ENCODE data around the gene P4HTM. TPM values are rescaled to one million over a fixed set of nuclear protein-coding genes. Genes with fewer than 3 reads are reported as not detected.
A peak's percentile ranks its signal among the peaks of the same experiment; 100 is the strongest.

Gene P4HTM
- total RNA-seq, 1 experiment from 2014 or later = 0.36 TPM

- peak; percentile 96 to 97 for DNase-seq
- peaks cover 28% of the 10 kb centered on the region for H3K36me3 ChIP-seq
Measured at GRCh38 chr3:49021813-49022687, 32.0 kb downstream of the P4HTM start, which contains the start of gene NDUFAF3. NDUFAF3 (plus strand) TSS chr3:49022121; CDS start chr3:49022145, 24 bp downstream.

GRCh38 chr3:49022688-49023171 lies 32.7 kb downstream of the P4HTM start:
- no peak for DNase-seq
- H3K36me3 ChIP-seq = peaks cover 35% of the 10 kb centered on the region
- H3K27me3 ChIP-seq = no peaks in the 10 kb centered on the region
- peak overlapping the region; percentile 82 for H3K27ac ChIP-seq
- H3K4me1 ChIP-seq = peaks cover 3% of the 10 kb centered on the region; the same call in 1 of the 2 replicates
- H3K4me3 ChIP-seq = peak overlapping the region; percentile 90
- H3K9me3 ChIP-seq (replicated peaks) = no peaks in the 10 kb centered on the region

More at GRCh38 chr3:49021813-49022687, 32.0 kb downstream of the P4HTM start, which contains the start of gene NDUFAF3:
- no peaks in the 10 kb centered on the region for H3K9me3 ChIP-seq (replicated peaks)
- H3K4me3 ChIP-seq = peak within 1 kb of the TSS; percentile 90
- peak within 1 kb of the TSS; percentile 82 for H3K27ac ChIP-seq
- H3K27me3 ChIP-seq = no peaks in the 10 kb centered on the region
- H3K4me1 ChIP-seq = peaks cover 6% of the 10 kb centered on the region; the same call in 1 of the 2 replicates

GRCh38 chr3:49023775-49024174 lies 33.7 kb downstream of the P4HTM start:
- peaks cover 37% of the 10 kb centered on the region for H3K36me3 ChIP-seq
- H3K4me1 ChIP-seq = peaks cover 8% of the 10 kb centered on the region
- no peak overlapping the region for H3K4me3 ChIP-seq

GRCh38 chr3:49024449-49024848 lies 34.4 kb downstream of the P4HTM start:
- Histone ChIP-seq H3K9me3 (replicated peaks) (no peaks in the 10 kb centered on the region), H3K4me3 (no peak overlapping the region), H3K27ac (no peak overlapping the region), H3K27me3 (no peaks in the 10 kb centered on the region), H3K36me3 (peaks cover 37% of the 10 kb centered on the region), H3K4me1 (peaks cover 8% of the 10 kb centered on the region)
- DNase-seq = no peak

More at GRCh38 chr3:49023775-49024174, 33.7 kb downstream of the P4HTM start:
- Histone ChIP-seq H3K27me3 (no peaks in the 10 kb centered on the region), H3K27ac (no peak overlapping the region), H3K9me3 (replicated peaks) (no peaks in the 10 kb centered on the region)
- DNase-seq = no peak

DNA sequence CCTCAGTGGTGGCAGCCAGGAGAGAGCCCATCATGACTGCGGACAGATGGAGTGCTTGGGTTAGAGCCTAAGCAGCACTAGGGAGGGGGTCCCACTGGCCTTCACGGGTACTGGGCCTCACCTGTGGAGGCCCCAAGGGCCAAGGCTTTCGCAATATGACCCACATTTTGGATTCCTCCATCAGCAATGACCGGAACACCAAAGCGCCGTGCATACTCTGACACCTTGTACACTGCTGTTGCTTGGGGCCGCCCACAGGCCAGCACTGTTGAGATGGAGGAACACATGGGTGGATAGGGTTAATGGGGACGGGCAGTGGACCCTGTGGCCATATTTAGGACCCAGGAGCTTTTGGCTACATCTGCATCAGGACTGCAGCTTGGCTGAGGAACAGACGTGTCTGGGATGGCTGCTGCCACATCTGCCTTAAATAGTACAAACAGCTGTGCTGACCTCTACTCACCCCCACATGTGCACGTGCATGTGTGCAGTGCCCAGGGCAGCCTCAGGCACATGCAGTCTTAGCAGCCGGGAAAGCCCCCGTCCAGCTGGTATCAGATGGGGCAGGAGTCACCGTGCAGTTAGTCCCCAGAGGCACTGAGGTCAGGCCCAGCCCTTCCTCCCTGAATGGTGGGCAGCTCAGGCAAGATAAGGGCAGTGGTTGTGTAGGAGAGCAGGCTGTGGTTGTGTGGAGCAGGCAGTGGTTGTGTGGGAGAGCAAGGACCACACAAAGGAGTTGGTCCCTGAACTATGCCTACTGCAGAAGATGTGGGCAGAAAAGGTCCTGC lies 35.2 kb downstream of the P4HTM start:
- Histone ChIP-seq H3K4me1 (peaks cover 8% of the 10 kb centered on the region), H3K4me3 (no peak overlapping the region), H3K27me3 (no peaks in the 10 kb centered on the region), H3K36me3 (peaks cover 37% of the 10 kb centered on the region), H3K9me3 (replicated peaks) (no peaks in the 10 kb centered on the region), H3K27ac (no peak overlapping the region)
- DNase-seq = no peak

- Histone ChIP-seq H3K36me3 (peaks cover 37% of the 10 kb centered on the region), H3K27me3 (no peaks in the 10 kb centered on the region), H3K4me1 (peaks cover 8% of the 10 kb centered on the region), H3K27ac (no peak overlapping the region), H3K4me3 (no peak overlapping the region), H3K9me3 (replicated peaks) (no peaks in the 10 kb centered on the region)
- no peak for DNase-seq
Measured at GRCh38 chr3:49025793-49026520, 35.9 kb downstream of the P4HTM start.

DNA sequence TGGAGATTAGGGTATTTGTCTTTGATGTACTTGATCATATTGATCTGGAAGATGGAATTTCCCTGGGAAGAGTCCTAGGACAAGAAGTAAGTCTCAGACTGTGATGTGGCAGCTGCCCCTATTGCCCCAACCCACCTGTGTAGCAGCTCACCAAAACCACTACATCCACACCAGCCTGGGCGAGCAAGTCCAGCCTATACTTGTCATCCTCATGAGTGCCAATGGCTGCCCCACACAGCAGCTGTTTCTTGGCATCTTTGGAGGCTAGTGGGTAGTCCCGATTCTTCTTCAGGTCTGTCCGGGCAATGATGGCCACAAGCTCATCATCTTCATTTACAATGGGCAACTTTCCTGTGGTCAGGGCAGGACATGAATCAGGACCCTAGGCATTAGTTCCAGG lies 36.5 kb downstream of the P4HTM start:
- peaks cover 8% of the 10 kb centered on the region for H3K4me1 ChIP-seq
- peaks cover 41% of the 10 kb centered on the region for H3K36me3 ChIP-seq
- no peak overlapping the region for H3K4me3 ChIP-seq
- H3K9me3 ChIP-seq (replicated peaks) = no peaks in the 10 kb centered on the region
- H3K27ac ChIP-seq = no peak overlapping the region
- no peaks in the 10 kb centered on the region for H3K27me3 ChIP-seq
- DNase-seq = no peak

- no peak for DNase-seq
- Histone ChIP-seq H3K36me3 (peaks cover 51% of the 10 kb centered on the region), H3K4me1 (peaks cover 8% of the 10 kb centered on the region), H3K4me3 (no peak overlapping the region), H3K9me3 (replicated peaks) (no peaks in the 10 kb centered on the region), H3K27me3 (no peaks in the 10 kb centered on the region), H3K27ac (no peak overlapping the region)
Measured at GRCh38 chr3:49027634-49028033, 37.6 kb downstream of the P4HTM start.

DNA sequence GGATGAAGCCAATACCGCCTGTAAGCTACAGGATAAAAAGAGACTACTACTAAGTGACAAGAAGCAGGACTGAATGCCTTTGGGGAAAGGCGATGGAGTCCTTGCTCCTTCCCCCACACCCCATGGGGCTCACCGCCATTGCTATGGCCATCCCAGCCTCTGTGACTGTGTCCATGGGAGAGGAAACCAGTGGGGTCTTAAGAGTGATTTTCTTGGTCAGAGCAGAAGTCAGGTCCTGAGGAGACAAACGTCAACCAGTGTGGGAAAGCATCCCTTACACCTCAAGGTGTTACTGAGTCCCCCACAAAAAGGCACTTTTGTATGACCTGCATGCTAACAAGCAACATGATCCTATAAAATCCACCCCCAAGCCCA lies 38.2 kb downstream of the P4HTM start:
- Histone ChIP-seq H3K27me3 (no peaks in the 10 kb centered on the region), H3K4me1 (peaks cover 6% of the 10 kb centered on the region), H3K9me3 (replicated peaks) (no peaks in the 10 kb centered on the region), H3K4me3 (peak overlapping the region; percentile 66), H3K36me3 (peaks cover 53% of the 10 kb centered on the region), H3K27ac (no peak overlapping the region; the same call in 1 of the 2 replicates)
- DNase-seq = no peak

GRCh38 chr3:49028673-49029562 lies 38.9 kb downstream of the P4HTM start, which contains the start of gene IMPDH2:
IMPDH2 (minus strand) TSS chr3:49029398; CDS start chr3:49029350, 48 bp downstream.
- peak; percentile 87 to 92 for DNase-seq
- Histone ChIP-seq H3K9me3 (replicated peaks) (no peaks in the 10 kb centered on the region), H3K27me3 (no peaks in the 10 kb centered on the region), H3K36me3 (peaks cover 53% of the 10 kb centered on the region), H3K4me1 (peaks cover 6% of the 10 kb centered on the region), H3K4me3 (peak within 1 kb of the TSS; percentile 66), H3K27ac (peak within 1 kb of the TSS; percentile 60)

- H3K36me3 ChIP-seq = peaks cover 56% of the 10 kb centered on the region
Measured at GRCh38 chr3:49029563-49029884, 39.5 kb downstream of the P4HTM start.

GRCh38 chr3:49030321-49030720 lies 40.3 kb downstream of the P4HTM start:
- Histone ChIP-seq H3K4me1 (peaks cover 6% of the 10 kb centered on the region), H3K4me3 (no peak overlapping the region), H3K27me3 (no peaks in the 10 kb centered on the region), H3K27ac (no peak overlapping the region), H3K9me3 (replicated peaks) (no peaks in the 10 kb centered on the region), H3K36me3 (peaks cover 56% of the 10 kb centered on the region)
- no peak for DNase-seq

More at GRCh38 chr3:49029563-49029884, 39.5 kb downstream of the P4HTM start:
- Histone ChIP-seq H3K27ac (no peak overlapping the region), H3K4me1 (peaks cover 6% of the 10 kb centered on the region), H3K9me3 (replicated peaks) (no peaks in the 10 kb centered on the region), H3K4me3 (peak overlapping the region; percentile 66), H3K27me3 (no peaks in the 10 kb centered on the region)
- no peak for DNase-seq

DNA sequence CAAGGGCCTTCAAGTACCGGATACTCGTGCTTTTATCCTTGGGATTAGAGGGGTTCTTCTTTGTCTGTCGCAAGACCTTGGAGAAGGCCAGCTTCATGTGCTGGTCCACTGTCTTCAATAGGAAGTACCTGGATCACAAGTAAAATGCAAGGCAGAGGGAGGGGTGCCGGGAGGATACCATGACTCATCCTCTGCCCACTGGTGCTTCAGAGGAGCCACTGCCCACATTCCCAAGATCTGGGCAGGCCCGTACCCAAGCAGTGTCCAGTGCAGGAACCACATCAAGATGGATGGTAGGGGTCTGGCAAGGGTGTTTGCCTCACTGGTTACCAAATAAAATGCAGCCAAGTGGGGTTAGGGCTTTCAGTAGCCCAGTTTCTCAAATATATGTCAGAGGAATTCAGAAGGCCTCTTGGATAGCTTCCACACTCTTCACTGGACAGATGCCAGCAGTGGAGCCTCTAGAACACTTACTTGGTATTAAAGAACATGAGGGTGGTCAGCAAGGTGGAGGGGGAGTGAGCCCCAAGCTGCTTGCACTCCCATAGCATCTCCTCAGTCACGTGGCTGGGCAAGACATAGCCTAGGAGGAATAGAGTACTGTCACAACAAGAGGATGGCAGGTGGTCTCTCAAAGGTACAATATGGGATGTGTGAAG lies 42.7 kb downstream of the P4HTM start:
- no peak overlapping the region for H3K27ac ChIP-seq
- DNase-seq = no peak
- H3K27me3 ChIP-seq = no peaks in the 10 kb centered on the region
- H3K36me3 ChIP-seq = peaks cover 35% of the 10 kb centered on the region
- no peaks in the 10 kb centered on the region for H3K9me3 ChIP-seq (replicated peaks)
- peaks cover 6% of the 10 kb centered on the region for H3K4me1 ChIP-seq
- H3K4me3 ChIP-seq = no peak overlapping the region

All from SJCRH30 (cell line).